GM12873 (cell line): Measurements from ENCODE around the gene FRAT1.

Source experiments
- CTCF ChIP-seq: IDR thresholded peaks from 2 replicates; pipeline ENCODE4 v1.5.1; 2012; ENCODE audit warnings: low read depth, mild to moderate bottlenecking, moderate library complexity, low read length, control low read depth; ENCODE audit not compliant: insufficient read depth; ENCODE audit errors: missing control alignments

FRAT1 gene

GRCh38 chr10:97365761-97366351, 46.8 kb downstream of the FRAT1 start:
- no peak for TF ChIP-seq CTCF

GRCh38 chr10:97366572-97366971, 47.5 kb downstream of the FRAT1 start:
- no peak for TF ChIP-seq CTCF

- TF ChIP-seq CTCF = no peak
These were observed 48.1 kb downstream of the FRAT1 start for GRCh38 chr10:97367126-97367649.
